Sigmoid colon (tissue), 7 donors: ENCODE measurements around the gene MYH13. TPM values are rescaled to one million over a fixed set of nuclear protein-coding genes. Genes with fewer than 3 reads are reported as not detected.

Source experiments
- DNase-seq: peaks from one replicate; pipeline ENCODE4 v3.0.0-alpha.2; 2019
- H3K27ac ChIP-seq, 4 donors: fragments of 200-600 bp; sonication (generic); one replicate each; pipeline ENCODE4 v1.5.1; 2016 to 2019; ENCODE audit warnings: mild to moderate bottlenecking in 1 of 4
- H3K27me3 ChIP-seq, 3 donors: fragments of 200-600 bp; sonication (generic); one replicate each; pipeline ENCODE4 v1.5.1; 2019; ENCODE audit warnings: mild to moderate bottlenecking in 1 of 3
- H3K36me3 ChIP-seq, 4 donors: fragments of 200-600 bp; sonication (generic); one replicate each; pipeline ENCODE4 v1.5.1; 2016 to 2019
- H3K4me1 ChIP-seq, 4 donors: fragments of 200-600 bp; sonication (generic); one replicate each; pipeline ENCODE4 v1.5.1; 2017 to 2019
- H3K4me3 ChIP-seq, 4 donors: fragments of 200-600 bp; sonication (generic); one replicate each; pipeline ENCODE4 v1.5.1; 2017 to 2019; ENCODE audit warnings: mild to moderate bottlenecking in 2 of 4, moderate library complexity in 1 of 4
- H3K9me3 ChIP-seq, 4 donors: fragments of 200-600 bp in 3 of 4; sonication (generic) in 3 of 4; one replicate each; pipeline versions ENCODE4 v1.5.1 to v1.6.1; 2013 to 2019
- CTCF ChIP-seq, 4 experiments: fragments of 450-650 bp in 3 of 4; fragments of 200-600 bp in 1 of 4; IDR thresholded peaks; one replicate each; pipeline ENCODE4 v1.5.1; 2016 to 2019; ENCODE audit warnings: antibody characterized with exemption in 4 of 4, mild to moderate bottlenecking in 3 of 4, moderate library complexity in 2 of 4
- EP300 ChIP-seq, 4 donors: sonication (generic); formaldehyde crosslinking; IDR thresholded peaks; one replicate each; pipeline ENCODE4 v1.6.1; 2017; ENCODE audit warnings: antibody characterized with exemption in 4 of 4
- POLR2A ChIP-seq, 2 donors: fragments of 450-650 bp; IDR thresholded peaks; one replicate each; pipeline ENCODE4 v1.6.1; 2016; ENCODE audit warnings: antibody characterized with exemption in 2 of 2, mild to moderate bottlenecking in 2 of 2, moderate library complexity in 2 of 2
- POLR2AphosphoS5 ChIP-seq, 4 donors: sonication (generic); formaldehyde crosslinking; IDR thresholded peaks; one replicate each; pipeline ENCODE4 v1.6.1; 2017; ENCODE audit warnings: antibody characterized with exemption in 4 of 4
- WGBS, 2 donors: extraction: QIAGEN DNeasy Blood & Tissue Kit; methylation state at CpG; one replicate each; pipeline ENCODE4 v1.1.7; 2013; 5-methylcytosine and 5-hydroxymethylcytosine counted together
- intact Hi-C: fragments of 100-400 bp; cut with DNase I; formaldehyde crosslinking; loops from one replicate; pipeline ENCODE4 v1.15.1; 2023
- polyA plus RNA-seq, 3 donors: library from polyadenylated mRNA; stranded (reverse); fragments of 200-250 nt; gene quantifications; one replicate each; pipeline ENCODE4 v1.2.3, GENCODE V29; 2013
- total RNA-seq, 4 donors: library from RNA; depleted of rRNA; stranded (reverse); fragments of >200 nt; gene quantifications; one replicate each; pipeline ENCODE4 v1.1.0, GENCODE V29; 2016
- donor health status: healthy with polysubstance abuse.
- donor health status: Bipolar disorder and iron deficiency.
- donor health status: healthy.

Gene MYH13
- total and polyA plus RNA-seq, 7 donors, result 0.06 TPM; not detected in 6

GRCh38 chr17:10417431-10417830, 44.6 kb upstream of the MYH13 start:
- Histone ChIP-seq H3K36me3 (no peaks in the 10 kb centered on the region), H3K27ac (no peak overlapping the region), H3K4me1 (no peaks in the 10 kb centered on the region), H3K27me3 (no peaks in the 10 kb centered on the region), H3K9me3 (no peaks in the 10 kb centered on the region), H3K4me3 (no peak overlapping the region)
- no peak for DNase-seq
- intact Hi-C loops, result no loop called here
- WGBS, 2 donors, result 65 to 70% methylated on average over 3 of the region's 3 CpGs
- no peak for TF ChIP-seq POLR2A (IDR thresholded peaks at IDR 0.05)
- no peak for TF ChIP-seq EP300 (IDR thresholded peaks at IDR 0.05)
- no peak for TF ChIP-seq POLR2AphosphoS5 (IDR thresholded peaks at IDR 0.05)
- TF ChIP-seq CTCF (IDR thresholded peaks at IDR 0.05), result no peak

- no peak overlapping the region for H3K4me3 ChIP-seq
- no peak for DNase-seq
- no peaks in the 10 kb centered on the region for H3K36me3 ChIP-seq
- no peaks in the 10 kb centered on the region for H3K4me1 ChIP-seq
- no peak for TF ChIP-seq POLR2A (IDR thresholded peaks at IDR 0.05)
- no peak for TF ChIP-seq EP300 (IDR thresholded peaks at IDR 0.05)
- TF ChIP-seq CTCF (IDR thresholded peaks at IDR 0.05), result no peak
- no peak for TF ChIP-seq POLR2AphosphoS5 (IDR thresholded peaks at IDR 0.05)
- H3K27me3 ChIP-seq, result no peaks in the 10 kb centered on the region
- intact Hi-C loops, result no loop called here
- WGBS, 2 donors, result 81 to 90% methylated on average over 4 of the region's 4 CpGs
- no peaks in the 10 kb centered on the region for H3K9me3 ChIP-seq
- H3K27ac ChIP-seq, result no peak overlapping the region
Measured at GRCh38 chr17:10415161-10415560, 42.4 kb upstream of the MYH13 start.

- no peaks in the 10 kb centered on the region for H3K4me1 ChIP-seq
- H3K36me3 ChIP-seq, result no peaks in the 10 kb centered on the region
- H3K9me3 ChIP-seq, result no peaks in the 10 kb centered on the region
- no peak for TF ChIP-seq POLR2AphosphoS5 (IDR thresholded peaks at IDR 0.05)
- no peak for TF ChIP-seq EP300 (IDR thresholded peaks at IDR 0.05)
- TF ChIP-seq POLR2A (IDR thresholded peaks at IDR 0.05), result no peak
- TF ChIP-seq CTCF (IDR thresholded peaks at IDR 0.05), result no peak
- no peak overlapping the region for H3K27ac ChIP-seq
- no peaks in the 10 kb centered on the region for H3K27me3 ChIP-seq
- intact Hi-C loops, result no loop called here
- DNase-seq, result no peak
- no peak overlapping the region for H3K4me3 ChIP-seq
Measured at GRCh38 chr17:10403589-10403988, 30.8 kb upstream of the MYH13 start.

GRCh38 chr17:10398352-10398751, 25.5 kb upstream of the MYH13 start:
- H3K4me3 ChIP-seq, result no peak overlapping the region
- 84 to 87% methylated on average over 9 of the region's 9 CpGs for WGBS, 2 donors
- intact Hi-C loops, result no loop called here
- no peaks in the 10 kb centered on the region for H3K9me3 ChIP-seq
- H3K4me1 ChIP-seq, result no peaks in the 10 kb centered on the region
- no peaks in the 10 kb centered on the region for H3K27me3 ChIP-seq
- TF ChIP-seq EP300 (IDR thresholded peaks at IDR 0.05) (no peak), CTCF (IDR thresholded peaks at IDR 0.05) (no peak), POLR2AphosphoS5 (IDR thresholded peaks at IDR 0.05) (no peak), POLR2A (IDR thresholded peaks at IDR 0.05) (no peak)
- no peaks in the 10 kb centered on the region for H3K36me3 ChIP-seq
- DNase-seq, result no peak
- no peak overlapping the region for H3K27ac ChIP-seq

- Histone ChIP-seq H3K9me3 (no peaks in the 10 kb centered on the region), H3K36me3 (no peaks in the 10 kb centered on the region), H3K4me3 (no peak overlapping the region), H3K27me3 (no peaks in the 10 kb centered on the region), H3K27ac (no peak overlapping the region), H3K4me1 (no peaks in the 10 kb centered on the region)
- intact Hi-C loops, result no loop called here
- no peak for TF ChIP-seq POLR2AphosphoS5 (IDR thresholded peaks at IDR 0.05)
- no peak for TF ChIP-seq EP300 (IDR thresholded peaks at IDR 0.05)
- TF ChIP-seq CTCF (IDR thresholded peaks at IDR 0.05), result no peak
- TF ChIP-seq POLR2A (IDR thresholded peaks at IDR 0.05), result no peak
- no peak for DNase-seq
- 77 to 89% methylated on average over 14 of the region's 14 CpGs for WGBS, 2 donors
Measured at GRCh38 chr17:10396524-10397163, 23.8 kb upstream of the MYH13 start.
